Endothelial cell (in vitro differentiated cells): ENCODE results near the gene CFAP221. TPM values are rescaled to one million over a fixed set of nuclear protein-coding genes. Genes with fewer than 3 reads are reported as not detected.
A peak's percentile ranks its signal among the peaks of the same experiment; 100 is the strongest.

Experiments used
- DNase-seq: peaks from one replicate; pipeline ENCODE4 v3.0.0; 2021; ENCODE audit warnings: low spot score
- H3K27ac Mint-ChIP-seq: one replicate; pipeline ENCODE4 v1.8.0; 2021; ENCODE audit warnings: mixed read lengths, inconsistent platforms; ENCODE audit not compliant: unreplicated experiment
- H3K27me3 Mint-ChIP-seq: one replicate; pipeline ENCODE4 v1.8.0; 2021; ENCODE audit warnings: mild to moderate bottlenecking, moderate library complexity, mixed read lengths, inconsistent platforms; ENCODE audit not compliant: unreplicated experiment
- H3K36me3 Mint-ChIP-seq: one replicate; pipeline ENCODE4 v1.8.0; 2021; ENCODE audit warnings: mild to moderate bottlenecking, low read depth, mixed read lengths, inconsistent platforms; ENCODE audit not compliant: unreplicated experiment
- H3K4me1 Mint-ChIP-seq: one replicate; pipeline ENCODE4 v1.8.0; 2021; ENCODE audit warnings: mild to moderate bottlenecking, mixed read lengths, inconsistent platforms; ENCODE audit not compliant: unreplicated experiment
- H3K4me3 Mint-ChIP-seq: one replicate; pipeline ENCODE4 v1.8.0; 2021; ENCODE audit warnings: mild to moderate bottlenecking, mixed read lengths, inconsistent platforms; ENCODE audit not compliant: unreplicated experiment
- H3K9me3 Mint-ChIP-seq: one replicate; pipeline ENCODE4 v1.8.0; 2021; ENCODE audit warnings: mixed read lengths, inconsistent platforms; ENCODE audit not compliant: unreplicated experiment
- total RNA-seq: library from RNA; stranded (reverse); fragmentation: NEBNext Ultra II Directional; extraction: Animal tissue kit (Norgen Biotek cat#: 25700); gene quantifications from one replicate; pipeline ENCODE4 v1.2.1, GENCODE V29; 2021; ENCODE audit not compliant: unreplicated experiment
- TF ChIP-seq, protein P1 (sequence below): fragments of 200-600 bp; sonication (generic); IDR thresholded peaks from one replicate; pipeline ENCODE4 v1.5.0; 2021; ENCODE audit warnings: antibody characterized with exemption; ENCODE audit not compliant: unreplicated experiment

Gene CFAP221
- total RNA-seq, 1 donor from 2014 or later = 1.1 TPM

- TF ChIP-seq, protein P1, sequence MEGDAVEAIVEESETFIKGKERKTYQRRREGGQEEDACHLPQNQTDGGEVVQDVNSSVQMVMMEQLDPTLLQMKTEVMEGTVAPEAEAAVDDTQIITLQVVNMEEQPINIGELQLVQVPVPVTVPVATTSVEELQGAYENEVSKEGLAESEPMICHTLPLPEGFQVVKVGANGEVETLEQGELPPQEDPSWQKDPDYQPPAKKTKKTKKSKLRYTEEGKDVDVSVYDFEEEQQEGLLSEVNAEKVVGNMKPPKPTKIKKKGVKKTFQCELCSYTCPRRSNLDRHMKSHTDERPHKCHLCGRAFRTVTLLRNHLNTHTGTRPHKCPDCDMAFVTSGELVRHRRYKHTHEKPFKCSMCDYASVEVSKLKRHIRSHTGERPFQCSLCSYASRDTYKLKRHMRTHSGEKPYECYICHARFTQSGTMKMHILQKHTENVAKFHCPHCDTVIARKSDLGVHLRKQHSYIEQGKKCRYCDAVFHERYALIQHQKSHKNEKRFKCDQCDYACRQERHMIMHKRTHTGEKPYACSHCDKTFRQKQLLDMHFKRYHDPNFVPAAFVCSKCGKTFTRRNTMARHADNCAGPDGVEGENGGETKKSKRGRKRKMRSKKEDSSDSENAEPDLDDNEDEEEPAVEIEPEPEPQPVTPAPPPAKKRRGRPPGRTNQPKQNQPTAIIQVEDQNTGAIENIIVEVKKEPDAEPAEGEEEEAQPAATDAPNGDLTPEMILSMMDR = no peak
- H3K9me3 Mint-ChIP-seq = no peaks in the 10 kb centered on the region
- no peak overlapping the region for H3K4me3 Mint-ChIP-seq
- H3K27ac Mint-ChIP-seq = no peak overlapping the region
- peaks cover 21% of the 10 kb centered on the region for H3K4me1 Mint-ChIP-seq
- peaks cover 7% of the 10 kb centered on the region for H3K27me3 Mint-ChIP-seq
- H3K36me3 Mint-ChIP-seq = peaks cover 19% of the 10 kb centered on the region
- no peak for DNase-seq
Measured at GRCh38 chr2:119691651-119692245, 147.5 kb downstream of the CFAP221 start.

DNA sequence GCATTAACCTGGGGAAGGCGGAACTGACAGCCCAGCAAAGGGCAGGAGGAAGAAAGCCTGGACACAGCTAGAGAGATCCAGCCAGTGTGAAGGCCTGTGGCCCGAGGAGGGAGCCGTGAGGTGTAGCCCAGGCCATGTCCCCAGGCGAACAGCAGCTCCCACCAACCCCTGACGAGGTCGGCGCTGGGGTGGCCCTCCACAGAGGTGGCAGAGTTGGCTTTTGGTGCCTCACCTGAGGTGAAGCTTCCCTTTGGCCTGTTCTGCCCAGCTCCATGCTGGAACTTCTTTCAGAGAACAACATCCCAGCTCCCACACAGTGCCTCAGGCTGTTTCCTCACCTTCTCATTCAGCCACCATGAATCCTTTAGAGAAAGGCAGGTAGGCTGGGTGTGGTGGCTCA lies 148.1 kb downstream of the CFAP221 start:
- TF ChIP-seq, protein P1 = no peak
- no peak for DNase-seq
- Mint-ChIP-seq H3K27me3 (peaks cover 7% of the 10 kb centered on the region), H3K27ac (no peak overlapping the region), H3K9me3 (no peaks in the 10 kb centered on the region), H3K36me3 (peaks cover 15% of the 10 kb centered on the region), H3K4me3 (no peak overlapping the region), H3K4me1 (peaks cover 25% of the 10 kb centered on the region)

DNA sequence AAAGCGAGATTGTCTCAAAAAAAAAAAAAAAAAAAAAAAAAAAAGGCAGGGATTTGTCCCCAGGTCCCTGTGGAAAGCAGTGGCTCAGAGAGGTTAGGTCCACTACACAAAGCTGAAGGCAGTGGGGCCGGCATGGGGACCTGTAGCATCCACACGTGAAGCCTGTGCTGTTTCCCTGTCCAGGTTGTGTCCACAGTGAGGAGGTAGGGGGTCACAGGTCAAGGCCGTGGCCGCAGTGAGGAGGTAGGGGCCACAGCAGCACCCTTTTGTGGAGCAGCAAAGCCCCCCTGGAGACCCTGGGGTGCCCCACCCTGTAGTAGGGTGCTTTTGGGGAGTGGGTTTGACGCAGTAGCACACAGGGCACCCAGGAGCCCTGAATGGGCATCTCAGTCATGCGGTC lies 148.7 kb downstream of the CFAP221 start:
- Mint-ChIP-seq H3K9me3 (no peaks in the 10 kb centered on the region), H3K4me3 (no peak overlapping the region), H3K27me3 (peaks cover 10% of the 10 kb centered on the region), H3K27ac (no peak overlapping the region), H3K4me1 (peaks cover 31% of the 10 kb centered on the region), H3K36me3 (peaks cover 20% of the 10 kb centered on the region)
- no peak for DNase-seq
- TF ChIP-seq, protein P1 = no peak

DNA sequence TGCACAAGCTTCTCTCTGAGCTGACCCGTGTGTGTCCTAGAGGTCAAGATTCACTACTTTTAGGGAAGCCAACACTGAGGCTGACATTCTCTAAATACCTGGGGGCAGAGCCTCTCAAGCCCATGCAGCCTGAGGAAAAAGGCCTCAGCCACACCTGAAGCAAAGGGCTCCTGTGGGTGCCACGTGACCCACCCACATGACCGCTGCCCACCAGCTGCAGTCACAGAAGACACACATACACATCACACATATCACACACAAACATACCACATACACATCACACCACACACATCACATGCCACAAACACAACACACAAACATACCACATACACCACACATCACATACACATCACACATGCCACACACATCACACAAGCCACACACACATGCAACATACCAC lies 149.3 kb downstream of the CFAP221 start:
- Mint-ChIP-seq H3K4me1 (peaks cover 35% of the 10 kb centered on the region), H3K9me3 (no peaks in the 10 kb centered on the region), H3K36me3 (peaks cover 20% of the 10 kb centered on the region), H3K27me3 (peaks cover 10% of the 10 kb centered on the region), H3K4me3 (no peak overlapping the region), H3K27ac (peak overlapping the region; percentile 3)
- DNase-seq = no peak
- TF ChIP-seq, protein P1 = no peak

DNA sequence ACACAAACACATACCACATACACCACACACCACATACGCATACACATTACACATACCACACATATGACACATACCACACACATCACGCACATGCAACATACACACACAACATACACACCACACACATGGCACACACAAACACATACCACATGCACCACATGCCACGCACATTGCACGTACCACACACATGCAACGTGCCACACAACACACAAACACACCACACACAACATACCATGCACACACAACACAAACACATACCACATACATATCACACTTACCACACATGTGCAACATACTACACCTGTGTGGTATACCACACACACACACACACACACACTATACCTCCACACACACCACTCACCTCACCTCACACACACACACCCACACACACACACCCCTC lies 149.7 kb downstream of the CFAP221 start:
- Mint-ChIP-seq H3K27me3 (peaks cover 11% of the 10 kb centered on the region), H3K4me1 (peaks cover 37% of the 10 kb centered on the region), H3K4me3 (no peak overlapping the region), H3K27ac (peak overlapping the region; percentile 3), H3K36me3 (peaks cover 21% of the 10 kb centered on the region), H3K9me3 (no peaks in the 10 kb centered on the region)
- TF ChIP-seq, protein P1 = no peak
- DNase-seq = no peak
